NCI-H2171 treated with DMSO at 0.1 percent for 48 hours (cell line): ENCODE results near the gene C1orf159.

Experiments
- DNase-seq: peaks from one replicate; lab custom pipeline; 2025; lab: John Stamatoyannopoulos, UW

C1orf159 gene

GRCh38 chr1:1092149-1092855 lies 23.6 kb downstream of the C1orf159 start:
- DNase-seq = no peak

- no peak for DNase-seq
Observed at GRCh38 chr1:1091344-1092148, 24.3 kb downstream of the C1orf159 start.

GRCh38 chr1:1090424-1091343 lies 25.2 kb downstream of the C1orf159 start:
- DNase-seq = no peak

GRCh38 chr1:1089731-1090423 lies 26.0 kb downstream of the C1orf159 start:
- DNase-seq = no peak

GRCh38 chr1:1088801-1089680 lies 26.8 kb downstream of the C1orf159 start:
- DNase-seq = no peak

GRCh38 chr1:1088029-1088800 lies 27.7 kb downstream of the C1orf159 start:
- no peak for DNase-seq

GRCh38 chr1:1087351-1088028 lies 28.4 kb downstream of the C1orf159 start:
- no peak for DNase-seq

- no peak for DNase-seq
Observed at GRCh38 chr1:1086911-1087341, 29.0 kb downstream of the C1orf159 start.

- no peak for DNase-seq
Observed at GRCh38 chr1:1085911-1086841, 29.7 kb downstream of the C1orf159 start.

- DNase-seq = no peak
Observed at GRCh38 chr1:1085171-1085841, 30.6 kb downstream of the C1orf159 start.

GRCh38 chr1:1084372-1085170 lies 31.3 kb downstream of the C1orf159 start:
- DNase-seq = no peak

GRCh38 chr1:1083416-1084371 lies 32.2 kb downstream of the C1orf159 start:
- DNase-seq = no peak

GRCh38 chr1:1082776-1083415 lies 33.0 kb downstream of the C1orf159 start:
- no peak for DNase-seq

- no peak for DNase-seq
Observed at GRCh38 chr1:1082239-1082775, 33.6 kb downstream of the C1orf159 start.
